Smooth muscle cell of the brain vasculature (primary cell): ENCODE data around the gene SLC27A4.

Source experiments
- DNase-seq: peaks from one replicate; pipeline ENCODE4 v3.0.0-alpha.2; 2012; ENCODE audit warnings: low read depth, low spot score

SLC27A4 gene

DNA sequence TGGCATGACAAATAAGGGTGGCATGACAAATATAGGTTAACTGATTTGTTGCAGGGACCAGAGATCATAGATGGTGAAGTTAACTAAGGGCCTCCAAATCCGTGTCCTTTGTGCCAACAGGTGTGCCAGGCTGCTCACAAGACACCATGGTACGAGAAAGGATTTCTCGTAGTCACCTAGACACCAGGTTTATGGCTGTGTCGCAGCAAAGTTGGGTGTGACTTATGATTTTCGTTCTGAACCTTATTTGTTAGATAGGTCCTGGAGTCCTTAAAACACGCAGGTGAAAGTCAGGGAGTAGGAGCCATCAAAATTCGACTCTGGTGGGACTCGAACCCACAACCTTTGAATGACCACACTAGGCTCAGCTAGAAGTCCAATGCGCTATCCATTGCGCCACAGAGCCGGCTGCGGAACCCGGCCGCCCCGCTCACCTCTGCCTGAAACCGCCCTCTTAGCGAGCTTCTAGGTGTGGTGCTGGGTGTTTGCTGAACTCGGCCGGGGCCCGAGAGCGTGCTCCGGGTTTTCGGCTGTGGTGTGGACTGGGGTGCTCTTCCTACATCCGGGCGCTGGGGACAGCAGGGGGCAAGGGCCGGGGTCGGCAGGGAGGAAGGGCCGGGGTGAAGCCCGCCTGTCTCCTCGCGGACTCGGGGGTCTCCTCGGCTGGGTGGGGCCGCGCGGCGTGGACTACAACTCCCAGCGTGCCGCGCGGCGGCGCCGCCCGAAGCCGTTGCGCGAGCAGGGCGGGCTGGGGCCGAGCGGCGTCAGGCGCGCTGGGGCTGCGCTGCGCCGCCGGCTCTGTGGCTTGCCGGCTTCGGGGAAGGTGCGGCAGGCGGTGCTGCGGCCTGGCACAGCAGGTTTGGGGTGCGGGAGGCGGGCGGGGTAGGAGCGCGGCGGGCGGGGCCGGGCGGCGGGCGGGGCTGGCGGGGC, at the start of gene SLC27A4:
SLC27A4 (plus strand) TSS at position 767 of the 930 bp plus-strand sequence. CDS start 2,606 bp downstream, outside the sequence.
- no peak for DNase-seq

DNA sequence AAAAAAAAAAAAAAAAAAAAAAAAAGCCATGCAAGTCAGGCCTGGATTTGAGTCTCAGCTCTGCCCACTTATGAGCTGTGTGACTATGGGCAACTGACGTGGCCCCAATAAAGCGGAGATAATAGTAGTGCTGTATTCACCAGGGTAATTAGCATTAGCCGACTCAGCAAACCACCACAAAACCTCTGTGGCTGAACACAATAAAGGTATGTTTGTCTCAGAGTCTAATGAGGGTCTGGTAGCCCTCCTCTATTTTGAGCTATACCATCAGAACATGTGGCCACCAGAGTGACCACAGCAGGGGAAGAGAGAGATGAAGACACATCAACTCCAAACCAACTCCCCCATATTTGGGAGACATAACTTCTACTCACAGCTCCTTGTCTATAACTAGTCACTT, 48.3 kb upstream of the SLC27A4 start:
- DNase-seq = no peak

- no peak for DNase-seq
These were observed 47.2 kb upstream of the SLC27A4 start for GRCh38 chr9:128293091-128293490.

DNA sequence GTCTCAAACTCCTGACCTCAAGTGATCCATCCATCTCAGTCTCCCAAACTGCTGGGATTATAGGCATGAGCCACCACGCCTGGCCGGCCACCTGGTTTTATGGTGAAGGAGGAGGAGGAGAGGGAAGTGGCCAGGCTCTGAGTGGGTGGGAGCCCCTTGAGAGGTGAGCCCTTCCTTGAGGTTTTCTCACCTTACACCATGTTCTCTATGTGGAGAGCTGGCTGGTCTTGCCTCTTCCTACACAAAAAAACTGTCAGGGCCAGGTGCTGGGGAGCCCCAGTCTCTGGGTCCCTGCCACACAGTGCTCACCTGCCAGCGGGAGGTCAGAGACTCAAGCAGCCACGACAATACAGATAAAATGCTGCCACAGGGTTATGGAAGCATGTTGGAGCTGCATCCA, 46.2 kb upstream of the SLC27A4 start:
- DNase-seq = no peak

- no peak for DNase-seq
These were observed 43.7 kb upstream of the SLC27A4 start for GRCh38 chr9:128296340-128297220.

GRCh38 chr9:128297221-128297773, 43.0 kb upstream of the SLC27A4 start:
- no peak for DNase-seq

DNA sequence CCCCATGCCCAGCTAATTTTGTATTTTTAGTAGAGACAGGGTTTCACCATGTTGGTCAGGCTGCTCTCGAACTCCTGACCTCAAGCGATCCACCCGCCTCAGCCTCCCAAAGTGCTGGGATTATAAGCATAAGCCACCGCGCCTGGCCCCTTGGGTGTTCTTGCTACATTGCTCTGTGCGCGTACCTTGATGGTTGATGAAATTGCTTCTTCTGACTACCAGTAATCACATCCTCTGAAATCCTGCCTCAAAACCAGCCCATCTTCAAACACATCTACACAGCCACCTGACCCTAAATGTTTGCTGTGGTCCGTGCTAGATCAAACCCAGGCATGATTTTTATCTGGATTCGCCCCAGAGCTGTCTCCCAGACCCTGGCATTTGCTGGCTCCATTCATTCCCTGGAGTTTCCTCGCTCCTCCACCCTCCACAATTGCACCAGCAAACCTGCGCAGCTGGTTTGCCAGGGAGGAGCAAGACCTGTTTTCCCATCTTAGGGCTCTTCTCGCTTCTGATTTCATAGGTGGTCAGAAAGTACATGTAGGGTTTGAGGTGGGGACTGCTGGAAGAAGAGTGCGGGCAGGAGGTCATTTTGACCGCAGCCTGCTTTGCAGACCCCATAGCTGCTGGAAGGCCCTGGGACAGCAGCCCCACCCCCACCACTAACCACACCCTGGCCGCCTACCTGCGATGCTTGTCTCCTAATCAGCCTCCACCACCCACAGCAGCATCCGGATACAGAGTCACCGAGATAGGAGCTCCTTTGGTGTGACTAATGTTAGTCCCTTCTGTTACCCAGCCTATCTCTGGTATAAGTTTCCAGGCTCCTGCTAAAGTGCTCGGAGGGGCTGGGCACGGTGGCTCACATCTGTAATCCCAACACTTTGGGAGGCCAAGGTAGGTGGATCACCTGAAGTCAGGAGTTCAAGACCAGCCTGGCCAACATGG, 41.5 kb upstream of the SLC27A4 start:
- DNase-seq = no peak

DNA sequence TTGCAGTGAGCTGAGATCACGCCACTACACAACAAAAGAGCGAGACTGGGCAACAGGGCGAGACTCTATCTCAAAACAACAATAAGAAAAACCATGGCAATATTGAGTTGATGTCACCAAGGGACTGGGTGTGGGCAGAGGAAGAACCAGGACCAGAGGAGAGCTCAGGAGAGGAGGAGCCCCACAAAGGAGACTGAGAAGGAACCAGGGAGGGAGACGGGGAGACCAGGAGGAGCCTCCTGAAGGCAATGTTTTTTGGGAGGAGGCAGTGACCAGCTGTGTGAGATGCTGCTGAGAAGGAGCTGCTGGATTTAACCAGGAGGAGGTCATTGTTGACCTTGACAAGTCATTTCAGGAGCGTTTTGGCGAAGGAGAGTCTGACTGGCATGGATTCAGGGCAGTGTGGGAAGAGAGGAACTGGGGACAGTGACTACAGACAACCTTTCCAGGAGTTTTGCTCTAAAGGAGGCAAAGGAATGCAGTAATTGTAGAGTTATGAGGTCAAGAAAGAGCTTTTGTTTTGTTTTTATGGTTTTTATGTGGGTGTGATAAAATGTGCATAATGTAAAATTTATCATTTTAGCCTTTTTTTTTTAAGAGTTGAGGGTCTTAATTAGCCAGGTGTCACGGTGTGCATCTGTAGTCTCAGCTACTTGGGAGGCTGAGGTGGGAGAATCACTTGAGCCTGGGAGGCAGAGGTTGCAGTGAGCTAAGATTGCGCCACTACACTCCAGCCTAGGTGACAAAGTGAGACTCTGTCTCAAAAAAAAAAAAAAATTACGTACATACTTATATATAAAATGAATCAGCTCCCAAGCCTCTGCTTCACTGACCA, 36.0 kb upstream of the SLC27A4 start:
- no peak for DNase-seq

- no peak for DNase-seq
These were observed 35.4 kb upstream of the SLC27A4 start for GRCh38 chr9:128304971-128305288.

DNA sequence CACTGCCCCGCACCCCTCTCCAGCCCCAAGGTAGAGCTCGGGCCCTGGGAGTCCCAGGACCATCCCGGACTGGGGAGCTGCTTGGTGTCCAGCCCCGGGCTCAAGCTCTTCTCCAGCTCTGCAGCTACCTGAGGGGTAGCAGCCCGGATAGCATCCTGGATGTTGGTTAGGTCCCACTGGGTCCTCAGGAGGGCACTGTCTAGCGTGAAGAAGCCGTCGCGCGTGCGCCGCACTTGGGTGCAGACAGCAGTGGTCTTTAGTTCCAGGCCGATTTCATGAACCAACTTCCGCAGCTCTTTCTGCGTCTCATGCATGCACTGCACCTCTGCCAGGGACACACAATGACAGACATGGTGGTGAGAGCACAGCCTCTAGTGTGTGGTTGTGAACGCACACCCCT, 30.8 kb upstream of the SLC27A4 start:
- no peak for DNase-seq

GRCh38 chr9:128310461-128310860, 29.9 kb upstream of the SLC27A4 start:
- DNase-seq = no peak

- no peak for DNase-seq
These were observed 25.6 kb upstream of the SLC27A4 start for GRCh38 chr9:128314697-128315096.

DNA sequence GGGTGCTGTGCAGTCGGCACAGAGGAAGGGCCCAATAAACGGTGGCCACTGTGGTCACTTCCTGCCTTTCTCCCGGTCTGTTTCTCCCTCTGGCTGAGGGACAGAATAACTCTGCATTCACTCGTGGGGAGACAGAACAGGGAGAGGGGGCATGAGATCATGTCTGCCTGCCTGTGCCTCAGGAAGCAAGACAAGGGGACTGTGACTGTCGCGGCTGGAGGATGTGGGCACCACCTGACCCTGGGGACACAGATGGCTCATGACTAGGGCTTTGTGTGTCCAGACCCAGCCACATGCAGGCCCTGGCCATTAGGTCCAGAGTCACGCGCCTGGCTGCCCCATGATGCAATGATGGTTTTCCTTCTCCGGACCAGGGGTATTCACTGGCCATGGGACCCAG, 23.9 kb upstream of the SLC27A4 start:
- no peak for DNase-seq

GRCh38 chr9:128317629-128318028, 22.7 kb upstream of the SLC27A4 start:
- DNase-seq = no peak

GRCh38 chr9:128321343-128321742, 19.0 kb upstream of the SLC27A4 start:
- no peak for DNase-seq

DNA sequence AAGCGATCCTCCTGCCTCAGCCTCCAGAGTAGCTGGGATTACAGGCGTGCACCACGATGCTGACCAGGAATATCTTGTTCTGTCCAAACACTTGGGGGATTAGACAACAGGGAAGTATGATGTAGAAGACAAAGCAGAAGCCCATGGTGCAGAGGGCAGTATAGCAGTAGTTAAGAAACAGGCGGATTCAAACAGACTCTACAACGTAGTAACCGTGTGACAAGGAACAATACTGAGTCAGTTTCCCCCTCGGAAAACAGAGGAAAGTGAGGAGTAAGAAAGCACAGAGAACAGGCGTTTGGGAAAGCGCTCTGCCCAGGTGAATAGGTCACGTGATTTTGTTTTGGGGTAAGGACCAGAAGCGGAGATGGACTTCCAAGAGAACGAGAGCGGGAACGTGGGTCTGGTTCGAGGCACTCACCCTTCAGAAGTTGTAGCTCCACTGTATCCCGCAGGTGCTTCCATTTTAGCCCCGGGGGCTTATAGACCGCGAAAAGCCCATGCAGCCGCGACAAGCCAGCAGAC, 18.4 kb upstream of the SLC27A4 start:
- DNase-seq = no peak

DNA sequence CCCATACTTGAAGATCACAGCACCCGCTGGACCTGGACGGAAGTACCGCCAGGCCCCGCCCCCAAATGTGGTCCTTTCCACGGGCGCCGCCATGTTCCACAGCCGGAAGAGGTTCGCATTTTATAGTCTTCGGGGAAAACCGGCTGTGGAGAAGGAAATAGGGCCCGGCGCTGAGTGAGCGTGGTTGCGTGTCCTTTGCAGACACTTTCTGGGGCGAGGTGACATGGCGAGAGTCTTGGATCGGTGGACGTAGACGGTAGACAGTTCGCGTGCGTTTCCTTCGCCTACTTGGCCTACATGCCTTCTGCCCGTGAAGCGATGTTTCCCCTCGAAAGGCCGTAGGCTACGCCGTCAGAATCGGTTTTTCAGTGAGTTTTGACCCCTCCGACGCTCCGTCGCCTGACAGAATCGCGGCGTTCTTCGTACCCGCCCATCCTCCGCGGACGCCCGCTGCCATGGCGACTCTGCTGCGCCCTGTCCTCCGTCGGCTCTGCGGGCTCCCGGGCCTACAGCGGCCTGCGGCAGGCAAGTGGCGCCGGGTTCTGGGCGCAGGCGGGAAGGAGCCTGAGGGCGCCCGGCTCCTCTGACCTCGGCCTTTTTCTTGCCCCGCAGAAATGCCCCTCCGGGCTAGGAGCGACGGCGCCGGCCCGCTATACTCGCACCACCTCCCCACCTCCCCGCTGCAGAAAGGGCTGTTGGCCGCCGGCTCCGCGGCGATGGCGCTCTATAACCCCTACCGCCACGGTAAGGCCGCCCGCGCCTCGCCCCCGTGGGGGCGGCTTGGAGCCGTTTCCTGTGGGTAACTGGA, 17.7 kb upstream of the SLC27A4 start, which contains the start of the genes COQ4 and TRUB2:
COQ4 (plus strand) TSS at position 436 of the 808 bp plus-strand sequence; CDS start at position 456, 20 bp downstream.
TRUB2 (minus strand) TSS at position 44 of the 808 bp plus-strand sequence; CDS start at position 5, 39 bp downstream.
- peak; percentile 90 for DNase-seq

GRCh38 chr9:128323212-128323730, 17.1 kb upstream of the SLC27A4 start:
- no peak for DNase-seq

DNA sequence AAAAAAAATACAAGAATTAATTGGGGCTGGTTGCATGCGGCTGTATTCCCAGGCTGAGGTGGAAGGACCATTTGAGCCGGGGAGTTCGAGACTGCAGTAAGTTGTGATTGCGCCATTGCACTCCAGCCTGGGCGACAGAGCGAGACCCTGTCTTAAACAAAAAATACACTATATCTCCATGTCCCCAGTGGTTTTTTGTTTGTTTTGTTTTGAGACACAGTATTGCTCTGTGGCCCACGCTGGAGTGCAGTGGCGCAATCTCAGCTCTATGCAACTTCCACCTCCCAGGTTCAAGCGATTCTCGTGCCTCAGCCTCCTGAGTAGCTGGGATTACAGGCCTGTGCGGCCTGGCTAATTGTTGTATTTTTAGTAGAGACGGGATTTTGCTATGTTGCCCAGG, 16.5 kb upstream of the SLC27A4 start:
- DNase-seq = no peak
